Measurements from ENCODE around the gene ATP13A1. TPM values are rescaled to one million over a fixed set of nuclear protein-coding genes. Genes with fewer than 3 reads are reported as not detected.

ATP13A1 gene
- total RNA-seq, result 10 to 100 TPM; 84.8 to 87.6 TPM
- 60.6 TPM for polyA plus RNA-seq (2013, experiment 1 of 2)
- 80.7 TPM for polyA plus RNA-seq (2013, experiment 2 of 2)
- 56.5 to 134 (median 99.1) reads per million in 172 experiments for total RNA-seq

DNA sequence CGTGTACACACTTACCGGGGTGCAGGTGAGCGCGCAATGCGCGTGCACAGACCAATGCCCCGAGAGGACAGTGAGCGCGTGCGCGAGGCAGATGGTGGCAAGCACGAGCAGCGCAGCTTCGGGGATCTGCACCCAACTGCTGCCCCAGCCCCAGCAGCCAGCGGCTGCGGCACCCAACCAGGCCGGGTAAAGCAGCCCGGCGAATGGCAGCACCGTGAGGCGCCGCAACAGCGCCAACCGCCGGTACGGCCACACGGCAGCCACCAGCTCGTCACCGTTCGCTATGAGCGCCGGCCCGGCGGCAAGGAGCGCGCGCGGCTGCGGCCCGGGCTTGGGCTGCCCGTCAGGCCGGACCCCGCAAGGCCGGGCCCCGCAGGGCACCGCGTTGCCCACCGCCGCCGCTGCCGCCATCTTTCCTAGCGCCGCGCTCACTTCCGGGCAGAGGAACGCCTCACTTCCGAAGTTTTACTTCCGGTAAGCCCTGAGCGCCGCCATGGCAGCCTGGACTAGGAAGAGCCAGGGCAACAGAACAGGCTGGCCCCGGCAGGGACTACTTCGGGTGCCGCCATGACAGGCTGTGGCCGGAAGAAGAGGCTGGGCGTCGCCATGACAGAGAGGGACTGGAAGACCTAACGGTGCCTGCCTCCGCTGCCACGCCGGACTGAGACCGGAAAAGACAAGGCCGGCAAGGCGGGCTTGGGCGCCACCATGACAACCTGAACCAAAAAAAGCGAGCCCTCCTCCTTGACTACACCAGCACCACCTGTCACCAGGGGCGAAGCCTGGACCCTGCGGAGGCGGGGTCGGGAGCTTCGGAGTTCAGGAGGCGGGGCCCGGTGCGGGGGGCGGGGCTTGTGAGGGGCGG, at the start of gene ATP13A1:
TSS of gene ATP13A1 (minus strand) at position 421 of the 865 bp plus-strand sequence. CDS start at position 411, 10 bp downstream.
- POLR2A ChIA-PET, result interaction anchor here (0.5 to 4.3 kb wide), 27 partner anchors 9 to 1941 kb away, joined by 3 to 45 read pairs (median 6); partner anchors contain the start of genes GMIP, LPAR2, NDUFA13 and ZNF14
- TF ChIP-seq, protein P1, sequence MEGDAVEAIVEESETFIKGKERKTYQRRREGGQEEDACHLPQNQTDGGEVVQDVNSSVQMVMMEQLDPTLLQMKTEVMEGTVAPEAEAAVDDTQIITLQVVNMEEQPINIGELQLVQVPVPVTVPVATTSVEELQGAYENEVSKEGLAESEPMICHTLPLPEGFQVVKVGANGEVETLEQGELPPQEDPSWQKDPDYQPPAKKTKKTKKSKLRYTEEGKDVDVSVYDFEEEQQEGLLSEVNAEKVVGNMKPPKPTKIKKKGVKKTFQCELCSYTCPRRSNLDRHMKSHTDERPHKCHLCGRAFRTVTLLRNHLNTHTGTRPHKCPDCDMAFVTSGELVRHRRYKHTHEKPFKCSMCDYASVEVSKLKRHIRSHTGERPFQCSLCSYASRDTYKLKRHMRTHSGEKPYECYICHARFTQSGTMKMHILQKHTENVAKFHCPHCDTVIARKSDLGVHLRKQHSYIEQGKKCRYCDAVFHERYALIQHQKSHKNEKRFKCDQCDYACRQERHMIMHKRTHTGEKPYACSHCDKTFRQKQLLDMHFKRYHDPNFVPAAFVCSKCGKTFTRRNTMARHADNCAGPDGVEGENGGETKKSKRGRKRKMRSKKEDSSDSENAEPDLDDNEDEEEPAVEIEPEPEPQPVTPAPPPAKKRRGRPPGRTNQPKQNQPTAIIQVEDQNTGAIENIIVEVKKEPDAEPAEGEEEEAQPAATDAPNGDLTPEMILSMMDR (IDR thresholded peaks at IDR 0.05), result no peak
- H3K4me1 ChIP-seq (ENCODE audit: insufficient read depth, low read length), result peaks cover 71% of the 10 kb centered on the region

DNA sequence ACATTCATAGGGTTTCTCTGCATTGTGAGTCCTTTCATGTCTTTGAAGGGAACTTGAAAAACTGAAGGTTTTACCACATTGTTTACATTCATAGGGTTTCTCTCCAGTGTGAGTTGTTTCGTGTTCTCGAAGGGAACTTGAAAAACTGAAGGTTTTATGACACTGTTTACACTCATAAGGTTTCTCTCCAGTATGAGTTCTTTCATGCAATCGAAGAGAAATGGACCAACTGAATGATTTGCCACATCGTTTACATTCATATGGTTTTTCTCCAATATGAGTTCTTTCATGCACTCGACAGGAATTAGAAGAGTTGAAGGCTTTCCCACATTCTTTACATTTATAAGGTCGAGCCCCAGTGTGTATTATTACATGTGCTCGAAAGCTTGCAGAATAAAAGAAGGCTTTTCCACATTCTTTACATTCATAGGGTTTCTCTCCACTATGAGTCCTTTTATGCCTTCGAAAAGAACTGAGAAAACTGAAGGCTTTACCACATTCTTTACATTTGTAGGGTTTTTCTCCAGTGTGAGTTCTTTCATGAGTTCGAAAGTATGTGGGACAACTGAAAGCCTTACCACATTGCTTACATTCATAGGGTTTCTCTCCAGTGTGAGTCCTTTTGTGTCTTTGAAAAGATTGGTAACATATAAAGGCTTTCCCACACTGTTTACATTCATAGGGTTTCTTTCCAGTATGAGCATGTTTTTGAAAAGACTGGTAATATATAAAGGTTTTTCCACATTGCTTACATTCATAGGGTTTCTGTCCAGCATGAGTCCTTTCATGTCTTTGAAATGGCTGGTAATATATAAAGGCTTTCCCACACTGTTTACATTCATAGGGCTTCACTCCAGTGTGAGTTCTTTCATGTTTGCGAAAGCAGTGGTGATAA, 48.7 kb upstream of the ATP13A1 start:
- peaks cover 62 to 99% of the 10 kb centered on the region in 2 experiments for H3K9me3 ChIP-seq (ENCODE audit: control insufficient read depth in 1 of 2, insufficient read depth in 1 of 2, low read length in 2 of 2)
- ChIA-PET POLR2A (no interaction called here), CTCF (no interaction called here)
- DNase-seq (no peak), ATAC-seq (ENCODE audit: poor library complexity) (no peak)
- Mint-ChIP-seq H3K27ac (peak overlapping the region; percentile 42), H3K4me1 (ENCODE audit: low read depth) (no peaks in the 10 kb centered on the region), H3K9me3 (peaks cover 9% of the 10 kb centered on the region), H3K36me3 (ENCODE audit: low read depth) (peaks cover 96% of the 10 kb centered on the region), H3K27me3 (no peaks in the 10 kb centered on the region), H3K4me3 (peak overlapping the region; percentile 7)
- H3K27me3 ChIP-seq (ENCODE audit: control insufficient read depth in 1 of 2, insufficient read depth in 2 of 2, low read length in 2 of 2), result no peaks in the 10 kb centered on the region
- H3K27ac ChIP-seq (ENCODE audit: low read depth in 1 of 2, low read length in 2 of 2), result no peak overlapping the region
- H3K4me1 ChIP-seq (ENCODE audit: insufficient read depth, low read length), result no peaks in the 10 kb centered on the region
- TF ChIP-seq, protein P1 (IDR thresholded peaks at IDR 0.05), result no peak
- intact Hi-C loops (cut with DNase I, micrococcal nuclease), result loop anchor here in 1 of 2 experiments (5.0 to 10.0 kb wide), 3 partner anchors 35 to 843 kb away; no protein-coding TSS in a partner anchor
- H3K36me3 ChIP-seq (ENCODE audit: insufficient read depth, low read length), result peaks cover 54% of the 10 kb centered on the region
- no peak overlapping the region for H3K4me3 ChIP-seq (ENCODE audit: low read length)

More for the DNA sequence above, at the start of gene ATP13A1:
- peaks cover 13% of the 10 kb centered on the region for H3K36me3 ChIP-seq (ENCODE audit: insufficient read depth, low read length)
- peak; percentile 67 for ATAC-seq (ENCODE audit: poor library complexity)
- peaks cover 2% of the 10 kb centered on the region for H3K9me3 Mint-ChIP-seq
- H3K4me3 ChIP-seq (ENCODE audit: low read length), result peak within 1 kb of the TSS; percentile 94
- H3K27ac ChIP-seq (ENCODE audit: low read depth in 1 of 2, low read length in 2 of 2), result peak within 1 kb of the TSS; percentile 96
- no peaks in the 10 kb centered on the region for H3K27me3 ChIP-seq (ENCODE audit: control insufficient read depth in 1 of 2, insufficient read depth in 2 of 2, low read length in 2 of 2)
- peaks cover 48% of the 10 kb centered on the region for H3K4me1 Mint-ChIP-seq (ENCODE audit: low read depth)
- no peaks in the 10 kb centered on the region for H3K27me3 Mint-ChIP-seq
- DNase-seq, result peak; percentile 88 to 99 (median 93)
- CTCF ChIA-PET, result interaction anchor here (0.8 kb wide), 2 partner anchors 19 to 131 kb away, joined by 3 to 4 read pairs; partner anchors contain the start of gene GMIP
- intact Hi-C loops (cut with DNase I, micrococcal nuclease), result loop anchor here (1.0 to 5.0 kb wide), 7 partner anchors 19 to 341 kb away; partner anchors contain the start of genes LPAR2 (in 1 of the 2), MAU2 (in 1 of the 2), SUGP1 (in 1 of the 2) and ZNF14 (in 1 of the 2)
- peaks cover 0 to 31% of the 10 kb centered on the region in 2 experiments for H3K9me3 ChIP-seq (ENCODE audit: control insufficient read depth in 1 of 2, insufficient read depth in 1 of 2, low read length in 2 of 2)
- peaks cover 47% of the 10 kb centered on the region for H3K36me3 Mint-ChIP-seq (ENCODE audit: low read depth)
- H3K4me3 Mint-ChIP-seq, result peak within 1 kb of the TSS; percentile 95
- peak within 1 kb of the TSS; percentile 99 for H3K27ac Mint-ChIP-seq
